Left lung (tissue), 10 donors: Measurements from ENCODE around the gene PRUNE1. TPM values are rescaled to one million over a fixed set of nuclear protein-coding genes. Genes with fewer than 3 reads are reported as not detected.

Source experiments
- ATAC-seq: fragments of 200-7000 bp; cut with Tn5 transposase; one replicate; pipeline ENCODE4 v1.9.1; 2020; ENCODE audit warnings: moderate library complexity
- DNase-seq, 4 donors: peaks; one replicate each; pipeline ENCODE4 v3.0.0-alpha.2; 2013 to 2020
- H3K27ac ChIP-seq, 2 donors: fragments of 200-600 bp; sonication (generic) in 1 of 2; one replicate each; pipeline versions ENCODE4 v1.5.0 to v1.8.0; 2020 to 2021
- H3K27me3 ChIP-seq, 2 donors: fragments of 200-600 bp; sonication (generic) in 1 of 2; one replicate each; pipeline versions ENCODE4 v1.5.0 to v1.8.0; 2020 to 2021
- H3K36me3 ChIP-seq, 2 donors: fragments of 200-600 bp; sonication (generic) in 1 of 2; one replicate each; pipeline versions ENCODE4 v1.5.0 to v1.8.0; 2020 to 2021
- H3K4me1 ChIP-seq, 2 donors: fragments of 200-600 bp; one replicate each; pipeline ENCODE4 v1.8.0; 2021
- H3K4me3 ChIP-seq, 2 donors: fragments of 200-600 bp; sonication (generic) in 1 of 2; one replicate each; pipeline versions ENCODE4 v1.5.0 to v1.8.0; 2020 to 2021; ENCODE audit warnings: mild to moderate bottlenecking in 1 of 2
- H3K9me3 ChIP-seq, 2 donors: fragments of 200-600 bp; sonication (generic) in 1 of 2; one replicate each; pipeline versions ENCODE4 v1.5.0 to v1.8.0; 2020 to 2021
- CTCF ChIP-seq, 2 donors: fragments of 200-600 bp; sonication (generic) in 1 of 2; IDR thresholded peaks; one replicate each; pipeline versions ENCODE4 v1.5.0 to v1.8.0; 2021; ENCODE audit warnings: antibody characterized with exemption in 2 of 2
- intact Hi-C, 2 donors: fragments of 100-400 bp; cut with DNase I; formaldehyde crosslinking; loops; one replicate each; pipeline versions ENCODE4 v1.11.2 to v1.14.2; 2022
- polyA plus RNA-seq, 6 donors: library from polyadenylated mRNA; unstranded; fragments of 120-200 nt; gene quantifications; one replicate each; pipeline ENCODE4 v1.2.1, GENCODE V29; 2013; ENCODE audit not compliant: insufficient read length in 6 of 6
- total RNA-seq, 2 donors: library from RNA; stranded (reverse); fragmentation: NEBNext Ultra II Directional; extraction: Animal tissue kit (Norgen Biotek cat#: 25700); gene quantifications; one replicate each; pipeline ENCODE4 v1.2.1, GENCODE V29; 2021
- donor health status: DM: no; HTN: yes; CAD: no.
- donor health status: DM: no; HTN: no; CAD: no.

PRUNE1 gene
- total and polyA plus RNA-seq, 8 donors: 15.1 to 42.7 (median 38.6) TPM

GRCh38 chr1:150976879-150977694 is 31.2 kb upstream of the PRUNE1 start:
- no peaks in the 10 kb centered on the region for H3K27me3 ChIP-seq
- peak overlapping the region in 1 of 2 donors; percentile 27 for H3K4me3 ChIP-seq
- peaks cover 35 to 73% of the 10 kb centered on the region in 2 donors for H3K4me1 ChIP-seq
- TF ChIP-seq CTCF (IDR thresholded peaks at IDR 0.05): no peak
- H3K36me3 ChIP-seq: no peaks in the 10 kb centered on the region
- peak overlapping the region; percentile 84 to 92 for H3K27ac ChIP-seq
- intact Hi-C loops: no loop called here
- DNase-seq (peak in 3 of 4 donors; percentile 62 to 97 (median 95)), ATAC-seq (peak; percentile 73)
- H3K9me3 ChIP-seq: no peaks in the 10 kb centered on the region

GRCh38 chr1:150979092-150980056 is 28.9 kb upstream of the PRUNE1 start:
- intact Hi-C loops: no loop called here
- Histone ChIP-seq H3K4me3 (peak overlapping the region; percentile 1 to 35), H3K27ac (peak overlapping the region; percentile 58 to 92), H3K27me3 (no peaks in the 10 kb centered on the region), H3K36me3 (no peaks in the 10 kb centered on the region), H3K9me3 (no peaks in the 10 kb centered on the region), H3K4me1 (peaks cover 24 to 56% of the 10 kb centered on the region in 2 donors)
- TF ChIP-seq CTCF (IDR thresholded peaks at IDR 0.05): peak; percentile 99 to 100
- ATAC-seq (peak; percentile 51), DNase-seq (peak; percentile 83 to 93 (median 86))

GRCh38 chr1:150981177-150981804 is 27.0 kb upstream of the PRUNE1 start:
- no peak for TF ChIP-seq CTCF (IDR thresholded peaks at IDR 0.05)
- DNase-seq (peak in 1 of 4 donors; percentile 65), ATAC-seq (peak; percentile 71)
- intact Hi-C loops: no loop called here
- H3K27ac ChIP-seq: peak overlapping the region in 1 of 2 donors; percentile 7
- H3K36me3 ChIP-seq: no peaks in the 10 kb centered on the region
- no peak overlapping the region for H3K4me3 ChIP-seq
- peaks cover 24 to 41% of the 10 kb centered on the region in 2 donors for H3K4me1 ChIP-seq
- H3K27me3 ChIP-seq: no peaks in the 10 kb centered on the region
- no peaks in the 10 kb centered on the region for H3K9me3 ChIP-seq

GRCh38 chr1:150981805-150982712 is 26.2 kb upstream of the PRUNE1 start, which contains the start of gene ANXA9:
Gene ANXA9, plus strand, starts transcription at chr1:150982292. Its CDS starts 814 bp downstream, at chr1:150983106.
- peak in 1 of 4 donors; percentile 61 for DNase-seq
- H3K4me3 ChIP-seq: no peak within 1 kb of the TSS
- intact Hi-C loops: no loop called here
- H3K4me1 ChIP-seq: peaks cover 17 to 33% of the 10 kb centered on the region in 2 donors
- H3K36me3 ChIP-seq: no peaks in the 10 kb centered on the region
- no peaks in the 10 kb centered on the region for H3K27me3 ChIP-seq
- peak; percentile 59 for ATAC-seq
- no peak for TF ChIP-seq CTCF (IDR thresholded peaks at IDR 0.05)
- no peaks in the 10 kb centered on the region for H3K9me3 ChIP-seq
- H3K27ac ChIP-seq: peak within 1 kb of the TSS in 1 of 2 donors; percentile 7
